ENCODE results near the gene ZBTB3.

GRCh38 chr11:62707277-62707861 lies 46.6 kb downstream of the ZBTB3 start, which contains the start of the genes BSCL2 and GNG3:
- TF ChIP-seq, protein P1, sequence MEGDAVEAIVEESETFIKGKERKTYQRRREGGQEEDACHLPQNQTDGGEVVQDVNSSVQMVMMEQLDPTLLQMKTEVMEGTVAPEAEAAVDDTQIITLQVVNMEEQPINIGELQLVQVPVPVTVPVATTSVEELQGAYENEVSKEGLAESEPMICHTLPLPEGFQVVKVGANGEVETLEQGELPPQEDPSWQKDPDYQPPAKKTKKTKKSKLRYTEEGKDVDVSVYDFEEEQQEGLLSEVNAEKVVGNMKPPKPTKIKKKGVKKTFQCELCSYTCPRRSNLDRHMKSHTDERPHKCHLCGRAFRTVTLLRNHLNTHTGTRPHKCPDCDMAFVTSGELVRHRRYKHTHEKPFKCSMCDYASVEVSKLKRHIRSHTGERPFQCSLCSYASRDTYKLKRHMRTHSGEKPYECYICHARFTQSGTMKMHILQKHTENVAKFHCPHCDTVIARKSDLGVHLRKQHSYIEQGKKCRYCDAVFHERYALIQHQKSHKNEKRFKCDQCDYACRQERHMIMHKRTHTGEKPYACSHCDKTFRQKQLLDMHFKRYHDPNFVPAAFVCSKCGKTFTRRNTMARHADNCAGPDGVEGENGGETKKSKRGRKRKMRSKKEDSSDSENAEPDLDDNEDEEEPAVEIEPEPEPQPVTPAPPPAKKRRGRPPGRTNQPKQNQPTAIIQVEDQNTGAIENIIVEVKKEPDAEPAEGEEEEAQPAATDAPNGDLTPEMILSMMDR (IDR thresholded peaks at IDR 0.05) = no peak
- no peak for TF ChIP-seq POLR2A (IDR thresholded peaks at IDR 0.05)
